Ishikawa (cell line): ENCODE results near the gene TGFB1.
A peak's percentile ranks its signal among the peaks of the same experiment; 100 is the strongest.

Experiments used
- CEBPB ChIP-seq: IDR thresholded peaks from 2 replicates; pipeline ENCODE4 v1.6.1; 2012
- CREB1 ChIP-seq: IDR thresholded peaks from 2 replicates; pipeline ENCODE4 v1.6.1; 2012; ENCODE audit warnings: low read depth
- EGR1 ChIP-seq: IDR thresholded peaks from 2 replicates; pipeline ENCODE4 v1.6.1; 2012
- EP300 ChIP-seq: IDR thresholded peaks from 2 replicates; pipeline ENCODE4 v1.6.1; 2012; ENCODE audit warnings: borderline replicate concordance
- FOXM1 ChIP-seq: IDR thresholded peaks from 2 replicates; pipeline ENCODE4 v1.6.1; 2012; ENCODE audit warnings: low read depth, borderline replicate concordance
- NFIC ChIP-seq: IDR thresholded peaks from 2 replicates; pipeline ENCODE4 v1.6.1; 2012
- RAD21 ChIP-seq: IDR thresholded peaks from 2 replicates; pipeline ENCODE4 v1.6.1; 2012; ENCODE audit warnings: low read depth
- TAF1 ChIP-seq: IDR thresholded peaks from 2 replicates; pipeline ENCODE4 v1.6.1; 2012; ENCODE audit warnings: low read depth, mild to moderate bottlenecking
- TCF12 ChIP-seq: IDR thresholded peaks from 2 replicates; pipeline ENCODE4 v1.6.1; 2012; ENCODE audit warnings: low read depth
- TEAD4 ChIP-seq: IDR thresholded peaks from 2 replicates; pipeline ENCODE4 v1.6.1; 2012
- YY1 ChIP-seq: IDR thresholded peaks from 2 replicates; pipeline ENCODE4 v1.6.1; 2012; ENCODE audit warnings: low read depth
- ZBTB7A ChIP-seq: IDR thresholded peaks from 2 replicates; pipeline ENCODE4 v1.6.1; 2012; ENCODE audit warnings: low read depth
- TF ChIP-seq, protein P1 (sequence below): IDR thresholded peaks from 2 replicates; pipeline ENCODE4 v1.6.1; 2012
- TF ChIP-seq, protein P2 (sequence below): IDR thresholded peaks from 2 replicates; pipeline ENCODE4 v1.6.1; 2012; ENCODE audit warnings: low read depth, mild to moderate bottlenecking
- TF ChIP-seq, protein P3 (sequence below): IDR thresholded peaks from 2 replicates; pipeline ENCODE4 v1.6.1; 2012

Gene TGFB1

GRCh38 chr19:41398050-41398418 is 44.3 kb upstream of the TGFB1 start:
- TF ChIP-seq EGR1: no peak
- TF ChIP-seq CEBPB: no peak
- no peak for TF ChIP-seq FOXM1
- no peak for TF ChIP-seq RAD21
- TF ChIP-seq ZBTB7A: no peak

DNA sequence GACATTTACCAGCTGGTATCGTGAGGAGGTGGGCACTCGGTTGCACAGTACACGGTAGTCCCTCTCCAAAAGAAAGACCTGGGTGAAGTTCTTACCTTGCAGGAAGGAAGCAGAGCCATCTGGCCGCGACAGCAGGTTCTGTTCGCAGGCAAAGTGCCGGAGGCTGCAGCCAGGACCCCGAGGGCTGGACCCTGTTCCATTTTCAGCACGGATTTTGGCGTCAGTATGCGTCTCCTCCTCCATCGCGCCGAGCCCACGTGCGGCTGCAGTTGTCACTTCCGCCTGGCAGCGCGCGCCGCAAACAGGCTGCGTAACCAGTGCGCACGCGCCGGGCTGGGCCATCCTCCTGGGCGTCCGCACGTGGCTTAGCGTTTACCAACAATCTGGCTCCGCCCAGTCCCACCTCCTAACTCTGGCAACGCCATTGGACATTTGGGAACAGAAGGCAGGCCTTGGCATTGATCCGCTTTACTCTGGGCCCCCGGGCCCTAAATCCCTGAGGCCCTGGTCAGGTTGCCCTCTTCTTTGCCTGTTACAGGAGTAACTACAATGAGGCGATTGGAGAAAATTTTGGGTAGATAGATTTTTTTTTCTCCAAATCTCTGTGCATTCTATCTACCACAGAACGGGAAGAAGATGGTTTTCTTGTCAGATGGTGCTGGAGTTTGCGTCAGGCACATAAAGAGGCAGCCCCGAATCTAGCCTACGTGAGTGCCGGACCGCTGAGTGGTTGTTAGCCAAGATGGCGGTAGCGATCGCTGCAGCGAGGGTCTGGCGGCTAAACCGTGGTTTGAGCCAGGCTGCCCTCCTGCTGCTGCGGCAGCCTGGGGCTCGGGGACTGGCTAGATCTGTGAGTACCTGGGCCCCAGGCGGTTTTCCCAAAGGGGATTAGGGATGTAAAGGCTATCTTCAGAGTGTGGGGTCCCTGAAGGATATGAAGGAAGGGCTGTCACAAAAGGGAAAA is 43.6 kb upstream of the TGFB1 start, which contains the start of the genes BCKDHA and EXOSC5:
Gene BCKDHA (plus strand): TSS at position 733 of the 964 bp plus-strand sequence. CDS start 10 bp downstream, at position 743.
Gene EXOSC5 (minus strand): TSS at position 274 of the 964 bp plus-strand sequence. CDS start 31 bp downstream, at position 243.
- 0 out of 2 replicates have a peak, but pooled peaks have one; percentile 17 for TF ChIP-seq FOXM1
- no peak for TF ChIP-seq TEAD4
- peak; percentile 94 for TF ChIP-seq YY1
- no peak for TF ChIP-seq RAD21
- no peak for TF ChIP-seq ZBTB7A
- TF ChIP-seq EGR1: no peak
- TF ChIP-seq TAF1: peak; percentile 73; the same call in 1 of the 2 replicates
- TF ChIP-seq EP300: no peak
- TF ChIP-seq CEBPB: no peak
- no peak for TF ChIP-seq CREB1
- peak; percentile 74 for TF ChIP-seq NFIC
- TF ChIP-seq, protein P1, sequence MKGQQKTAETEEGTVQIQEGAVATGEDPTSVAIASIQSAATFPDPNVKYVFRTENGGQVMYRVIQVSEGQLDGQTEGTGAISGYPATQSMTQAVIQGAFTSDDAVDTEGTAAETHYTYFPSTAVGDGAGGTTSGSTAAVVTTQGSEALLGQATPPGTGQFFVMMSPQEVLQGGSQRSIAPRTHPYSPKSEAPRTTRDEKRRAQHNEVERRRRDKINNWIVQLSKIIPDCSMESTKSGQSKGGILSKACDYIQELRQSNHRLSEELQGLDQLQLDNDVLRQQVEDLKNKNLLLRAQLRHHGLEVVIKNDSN: peak; percentile 91
- TF ChIP-seq, protein P2, sequence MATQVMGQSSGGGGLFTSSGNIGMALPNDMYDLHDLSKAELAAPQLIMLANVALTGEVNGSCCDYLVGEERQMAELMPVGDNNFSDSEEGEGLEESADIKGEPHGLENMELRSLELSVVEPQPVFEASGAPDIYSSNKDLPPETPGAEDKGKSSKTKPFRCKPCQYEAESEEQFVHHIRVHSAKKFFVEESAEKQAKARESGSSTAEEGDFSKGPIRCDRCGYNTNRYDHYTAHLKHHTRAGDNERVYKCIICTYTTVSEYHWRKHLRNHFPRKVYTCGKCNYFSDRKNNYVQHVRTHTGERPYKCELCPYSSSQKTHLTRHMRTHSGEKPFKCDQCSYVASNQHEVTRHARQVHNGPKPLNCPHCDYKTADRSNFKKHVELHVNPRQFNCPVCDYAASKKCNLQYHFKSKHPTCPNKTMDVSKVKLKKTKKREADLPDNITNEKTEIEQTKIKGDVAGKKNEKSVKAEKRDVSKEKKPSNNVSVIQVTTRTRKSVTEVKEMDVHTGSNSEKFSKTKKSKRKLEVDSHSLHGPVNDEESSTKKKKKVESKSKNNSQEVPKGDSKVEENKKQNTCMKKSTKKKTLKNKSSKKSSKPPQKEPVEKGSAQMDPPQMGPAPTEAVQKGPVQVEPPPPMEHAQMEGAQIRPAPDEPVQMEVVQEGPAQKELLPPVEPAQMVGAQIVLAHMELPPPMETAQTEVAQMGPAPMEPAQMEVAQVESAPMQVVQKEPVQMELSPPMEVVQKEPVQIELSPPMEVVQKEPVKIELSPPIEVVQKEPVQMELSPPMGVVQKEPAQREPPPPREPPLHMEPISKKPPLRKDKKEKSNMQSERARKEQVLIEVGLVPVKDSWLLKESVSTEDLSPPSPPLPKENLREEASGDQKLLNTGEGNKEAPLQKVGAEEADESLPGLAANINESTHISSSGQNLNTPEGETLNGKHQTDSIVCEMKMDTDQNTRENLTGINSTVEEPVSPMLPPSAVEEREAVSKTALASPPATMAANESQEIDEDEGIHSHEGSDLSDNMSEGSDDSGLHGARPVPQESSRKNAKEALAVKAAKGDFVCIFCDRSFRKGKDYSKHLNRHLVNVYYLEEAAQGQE: no peak
- TF ChIP-seq, protein P3, sequence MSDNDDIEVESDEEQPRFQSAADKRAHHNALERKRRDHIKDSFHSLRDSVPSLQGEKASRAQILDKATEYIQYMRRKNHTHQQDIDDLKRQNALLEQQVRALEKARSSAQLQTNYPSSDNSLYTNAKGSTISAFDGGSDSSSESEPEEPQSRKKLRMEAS: peak; percentile 100
- peak; percentile 21; the same call in 1 of the 2 replicates for TF ChIP-seq TCF12

DNA sequence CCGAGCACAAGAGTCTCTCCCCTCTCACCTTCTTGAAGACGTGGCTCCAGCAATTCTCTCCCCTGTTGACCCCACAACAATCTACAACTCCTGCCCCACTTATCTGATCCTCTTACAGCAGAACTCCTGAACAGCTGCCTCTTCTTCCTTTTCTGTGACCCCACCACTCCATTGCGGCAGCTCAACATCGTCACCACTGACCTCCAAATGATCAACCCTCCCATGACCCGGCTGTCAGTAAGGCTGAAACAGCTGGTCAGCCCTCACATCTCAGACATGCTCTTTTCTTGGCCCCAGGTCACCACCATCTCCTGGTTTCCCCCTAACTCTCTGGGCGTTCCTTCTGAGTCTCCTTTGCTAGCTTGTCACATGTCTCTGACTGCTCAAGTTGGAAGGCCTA is 41.6 kb upstream of the TGFB1 start:
- TF ChIP-seq EP300 (no peak), EGR1 (no peak), RAD21 (no peak), CEBPB (no peak), TAF1 (no peak), FOXM1 (no peak)

DNA sequence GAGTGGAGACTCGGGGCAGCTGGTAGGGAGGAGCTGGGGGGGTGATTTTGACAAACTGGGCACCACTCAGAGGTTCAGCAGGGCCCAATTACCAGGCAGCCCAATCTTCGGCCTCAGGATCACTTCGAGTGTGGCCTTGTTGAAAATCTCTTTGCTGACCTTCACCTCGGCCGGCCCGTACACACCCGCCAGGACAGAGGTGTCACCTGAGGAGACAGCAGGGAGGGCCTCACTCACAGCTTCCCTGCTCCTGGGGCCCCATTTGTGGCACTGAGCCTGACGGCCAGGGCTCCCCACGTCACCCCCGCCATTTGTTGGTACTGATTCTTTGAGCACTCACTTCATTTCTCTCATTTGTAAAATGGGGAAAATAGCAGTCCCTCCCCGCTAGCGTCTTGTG is 39.1 kb upstream of the TGFB1 start:
- no peak for TF ChIP-seq YY1
- no peak for TF ChIP-seq NFIC
- no peak for TF ChIP-seq EP300
- no peak for TF ChIP-seq CEBPB

DNA sequence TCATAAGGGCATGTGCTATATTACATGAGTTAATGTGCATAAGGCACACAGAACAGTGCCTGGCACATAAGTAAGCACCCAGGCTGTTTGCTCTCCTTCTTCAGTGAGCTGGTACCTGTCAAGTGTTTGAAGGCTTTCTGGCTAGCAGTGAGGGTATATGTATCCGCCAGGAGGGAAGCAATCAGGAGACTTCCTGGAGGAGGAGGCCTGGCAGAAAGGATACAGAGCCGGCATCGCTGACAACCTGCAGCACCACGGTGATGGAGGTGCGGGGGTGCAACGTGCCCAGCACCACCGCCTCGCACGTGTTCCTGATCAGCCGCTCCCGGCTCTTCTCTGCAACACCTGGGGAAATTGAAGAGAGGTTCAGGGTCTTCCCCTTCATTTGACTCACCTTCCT is 37.9 kb upstream of the TGFB1 start:
- no peak for TF ChIP-seq ZBTB7A
- TF ChIP-seq, protein P1: no peak
- TF ChIP-seq, protein P3: no peak
- no peak for TF ChIP-seq TAF1
- TF ChIP-seq TCF12: no peak
- TF ChIP-seq, protein P2: no peak
- TF ChIP-seq EGR1: no peak
- TF ChIP-seq TEAD4: no peak
- TF ChIP-seq CREB1: no peak
- no peak for TF ChIP-seq FOXM1
- TF ChIP-seq RAD21: no peak

DNA sequence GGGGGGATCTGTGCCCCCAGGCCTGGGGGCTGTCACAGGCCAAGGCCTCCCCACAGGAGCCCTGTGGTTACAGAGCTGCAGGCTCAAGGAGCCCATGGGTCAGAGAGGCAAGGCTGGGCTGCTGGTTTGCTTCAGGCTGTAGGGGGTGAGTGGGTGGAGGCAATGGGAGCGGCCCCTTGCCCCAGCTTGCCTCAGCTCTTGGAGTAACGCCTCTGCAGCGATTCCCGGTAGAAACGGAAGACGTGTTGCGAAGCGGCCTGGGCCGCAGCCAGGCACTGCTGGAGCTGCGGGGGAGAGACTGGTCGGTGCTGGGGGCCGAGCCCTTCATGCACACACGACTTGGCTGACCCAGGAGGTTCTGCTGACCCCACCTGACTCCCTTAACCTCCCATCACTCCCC is 32.7 kb upstream of the TGFB1 start:
- TF ChIP-seq YY1: no peak
- TF ChIP-seq, protein P1: no peak
- no peak for TF ChIP-seq FOXM1
- TF ChIP-seq CREB1: no peak
- TF ChIP-seq EGR1: no peak
- TF ChIP-seq EP300: no peak
- TF ChIP-seq CEBPB: no peak
- TF ChIP-seq RAD21: no peak
- no peak for TF ChIP-seq NFIC
- TF ChIP-seq ZBTB7A: no peak
- TF ChIP-seq, protein P3: no peak
- TF ChIP-seq TEAD4: no peak
- TF ChIP-seq TAF1: no peak
- TF ChIP-seq, protein P2: no peak
- TF ChIP-seq TCF12: no peak
